HEK293 (cell line): ENCODE measurements around the gene TRAPPC5.
A peak's percentile ranks its signal among the peaks of the same experiment; 100 is the strongest.

Experiments used
- CTCF ChIA-PET: fragments of 350-600 bp; formaldehyde crosslinking; extraction: SDS; loops from one replicate; lab custom pipeline; 2021; ENCODE audit warnings: antibody characterized with exemption; lab: Yijun Ruan, JAX
- POLR2A ChIA-PET: fragments of 300-600 bp; formaldehyde crosslinking; extraction: SDS; loops from one replicate; lab custom pipeline; 2020; ENCODE audit warnings: antibody characterized with exemption, inconsistent platforms; lab: Yijun Ruan, JAX
- H3K27ac ChIP-seq: fragments of 200-500 bp; sonication (Bioruptor generic); 2 replicates; pipeline ENCODE4 v1.5.1; 2014; ENCODE audit warnings: low read depth, low read length, control low read depth, inconsistent platforms; ENCODE audit errors: extremely low read depth
- H3K36me3 ChIP-seq, 2 experiments: fragments of 200-500 bp in 1 of 2; sonication (Bioruptor generic) in 1 of 2; 1 replicate in 1 of 2; 2 replicates in 1 of 2; pipeline ENCODE4 v1.5.1; 2014 to 2017; ENCODE audit warnings: inconsistent platforms in 2 of 2, low read length in 2 of 2; ENCODE audit not compliant: control insufficient read depth in 2 of 2, insufficient read depth in 1 of 2
- H3K4me1 ChIP-seq: fragments of 200-500 bp; sonication (Bioruptor generic); 2 replicates; pipeline ENCODE4 v1.5.1; 2014; ENCODE audit warnings: mild to moderate bottlenecking, low read length, inconsistent platforms; ENCODE audit not compliant: control insufficient read depth, insufficient read depth
- H3K4me3 ChIP-seq: 2 replicates; pipeline ENCODE4 v1.5.1; 2011; ENCODE audit warnings: low read depth, mild to moderate bottlenecking, control low read depth, low read length, moderate library complexity
- H3K9me3 ChIP-seq: fragments of 200-500 bp; sonication (Bioruptor generic); 2 replicates; pipeline ENCODE4 v1.5.1; 2014; ENCODE audit warnings: low read depth, low read length, inconsistent platforms; ENCODE audit not compliant: control insufficient read depth, insufficient read depth
- AEBP2 ChIP-seq: fragments of 450-650 bp; formaldehyde crosslinking; IDR thresholded peaks from 2 replicates; pipeline ENCODE4 v1.5.1; 2016; ENCODE audit warnings: missing biosample characterization, missing genetic modification characterization, borderline replicate concordance
- GLI2 ChIP-seq: fragments of 450-650 bp; formaldehyde crosslinking; IDR thresholded peaks from 2 replicates; pipeline ENCODE4; 2017; ENCODE audit warnings: missing biosample characterization, missing genetic modification characterization, low read depth, borderline replicate concordance
- ZBTB26 ChIP-seq: fragments of 450-650 bp; formaldehyde crosslinking; optimal IDR thresholded peaks from 2 replicates; pipeline ENCODE3; 2016; ENCODE audit warnings: missing biosample characterization, mild to moderate bottlenecking, missing genetic modification characterization
- ZNF350 ChIP-seq: fragments of 450-650 bp; formaldehyde crosslinking; IDR thresholded peaks from 2 replicates; pipeline ENCODE4 v1.5.0; 2017; ENCODE audit warnings: missing biosample characterization, mild to moderate bottlenecking, missing genetic modification characterization
- ZNF423 ChIP-seq: fragments of 450-650 bp; formaldehyde crosslinking; IDR thresholded peaks from 2 replicates; pipeline ENCODE4 v1.5.1; 2016; ENCODE audit warnings: missing biosample characterization, missing genetic modification characterization
- ZNF433 ChIP-seq: fragments of 450-650 bp; formaldehyde crosslinking; IDR thresholded peaks from 2 replicates; pipeline ENCODE4 v1.5.1; 2016; ENCODE audit warnings: missing biosample characterization, missing genetic modification characterization, low read depth
- ZNF560 ChIP-seq: fragments of 450-650 bp; formaldehyde crosslinking; IDR thresholded peaks from 2 replicates; pipeline ENCODE4 v1.5.1; 2017; ENCODE audit warnings: missing biosample characterization, missing genetic modification characterization, borderline replicate concordance
- ZNF571 ChIP-seq: fragments of 450-650 bp; formaldehyde crosslinking; IDR thresholded peaks from 2 replicates; pipeline ENCODE4 v1.5.0; 2017; ENCODE audit warnings: missing biosample characterization, missing genetic modification characterization
- ZNF768 ChIP-seq: fragments of 450-650 bp; formaldehyde crosslinking; IDR thresholded peaks from 2 replicates; pipeline ENCODE4 v1.5.1; 2018; ENCODE audit warnings: missing biosample characterization, mild to moderate bottlenecking, missing genetic modification characterization
- ZNF791 ChIP-seq: fragments of 450-650 bp; formaldehyde crosslinking; IDR thresholded peaks from 2 replicates; pipeline ENCODE4 v1.5.1; 2016; ENCODE audit warnings: missing biosample characterization, missing genetic modification characterization
- ZNF792 ChIP-seq: fragments of 450-650 bp; formaldehyde crosslinking; IDR thresholded peaks from 2 replicates; pipeline ENCODE4 v1.5.1; 2016; ENCODE audit warnings: missing biosample characterization, missing genetic modification characterization
- TF ChIP-seq, protein P1 (sequence below): fragments of 450-650 bp; formaldehyde crosslinking; IDR thresholded peaks from 2 replicates; pipeline ENCODE4 v1.5.1; 2016; ENCODE audit warnings: missing biosample characterization, missing genetic modification characterization, borderline replicate concordance

Gene TRAPPC5

GRCh38 chr19:7731615-7732014 is 51.0 kb downstream of the TRAPPC5 start:
- Histone ChIP-seq H3K27ac (no peak overlapping the region), H3K9me3 (no peaks in the 10 kb centered on the region), H3K4me1 (no peaks in the 10 kb centered on the region), H3K4me3 (no peak overlapping the region), H3K36me3 (no peaks in the 10 kb centered on the region)
- ChIA-PET POLR2A (no interaction called here), CTCF (no interaction called here)
- TF ChIP-seq GLI2 (tag by site-specific recombination) (no peak), ZNF768 (tag by site-specific recombination) (peak; percentile 34; the same call in 1 of the 2 replicates), ZNF791 (no peak), ZNF423 (no peak)

GRCh38 chr19:7732045-7732444 is 51.4 kb downstream of the TRAPPC5 start, which contains the start of gene CLEC4G:
CLEC4G (minus strand) TSS chr19:7732110; CDS start chr19:7732102, 8 bp downstream.
- no peaks in the 10 kb centered on the region for H3K4me1 ChIP-seq
- no peaks in the 10 kb centered on the region for H3K9me3 ChIP-seq
- POLR2A ChIA-PET = no interaction called here
- CTCF ChIA-PET = no interaction called here
- no peak within 1 kb of the TSS for H3K27ac ChIP-seq
- TF ChIP-seq ZNF560 (tag by site-specific recombination) (no peak), AEBP2 (tag by site-specific recombination) (no peak)
- TF ChIP-seq, all 188 proteins: peak for 0
- no peaks in the 10 kb centered on the region for H3K36me3 ChIP-seq
- no peak within 1 kb of the TSS for H3K4me3 ChIP-seq

GRCh38 chr19:7733376-7733775 is 52.7 kb downstream of the TRAPPC5 start:
- ChIA-PET POLR2A (no interaction called here), CTCF (interaction anchor here (0.7 kb wide), 1 partner anchor 318 kb away, joined by 5 read pairs; no protein-coding TSS in a partner anchor)
- H3K9me3 ChIP-seq = no peaks in the 10 kb centered on the region
- no peaks in the 10 kb centered on the region for H3K4me1 ChIP-seq
- H3K27ac ChIP-seq = no peak overlapping the region
- no peak overlapping the region for H3K4me3 ChIP-seq
- H3K36me3 ChIP-seq = no peaks in the 10 kb centered on the region
- TF ChIP-seq, protein P1, sequence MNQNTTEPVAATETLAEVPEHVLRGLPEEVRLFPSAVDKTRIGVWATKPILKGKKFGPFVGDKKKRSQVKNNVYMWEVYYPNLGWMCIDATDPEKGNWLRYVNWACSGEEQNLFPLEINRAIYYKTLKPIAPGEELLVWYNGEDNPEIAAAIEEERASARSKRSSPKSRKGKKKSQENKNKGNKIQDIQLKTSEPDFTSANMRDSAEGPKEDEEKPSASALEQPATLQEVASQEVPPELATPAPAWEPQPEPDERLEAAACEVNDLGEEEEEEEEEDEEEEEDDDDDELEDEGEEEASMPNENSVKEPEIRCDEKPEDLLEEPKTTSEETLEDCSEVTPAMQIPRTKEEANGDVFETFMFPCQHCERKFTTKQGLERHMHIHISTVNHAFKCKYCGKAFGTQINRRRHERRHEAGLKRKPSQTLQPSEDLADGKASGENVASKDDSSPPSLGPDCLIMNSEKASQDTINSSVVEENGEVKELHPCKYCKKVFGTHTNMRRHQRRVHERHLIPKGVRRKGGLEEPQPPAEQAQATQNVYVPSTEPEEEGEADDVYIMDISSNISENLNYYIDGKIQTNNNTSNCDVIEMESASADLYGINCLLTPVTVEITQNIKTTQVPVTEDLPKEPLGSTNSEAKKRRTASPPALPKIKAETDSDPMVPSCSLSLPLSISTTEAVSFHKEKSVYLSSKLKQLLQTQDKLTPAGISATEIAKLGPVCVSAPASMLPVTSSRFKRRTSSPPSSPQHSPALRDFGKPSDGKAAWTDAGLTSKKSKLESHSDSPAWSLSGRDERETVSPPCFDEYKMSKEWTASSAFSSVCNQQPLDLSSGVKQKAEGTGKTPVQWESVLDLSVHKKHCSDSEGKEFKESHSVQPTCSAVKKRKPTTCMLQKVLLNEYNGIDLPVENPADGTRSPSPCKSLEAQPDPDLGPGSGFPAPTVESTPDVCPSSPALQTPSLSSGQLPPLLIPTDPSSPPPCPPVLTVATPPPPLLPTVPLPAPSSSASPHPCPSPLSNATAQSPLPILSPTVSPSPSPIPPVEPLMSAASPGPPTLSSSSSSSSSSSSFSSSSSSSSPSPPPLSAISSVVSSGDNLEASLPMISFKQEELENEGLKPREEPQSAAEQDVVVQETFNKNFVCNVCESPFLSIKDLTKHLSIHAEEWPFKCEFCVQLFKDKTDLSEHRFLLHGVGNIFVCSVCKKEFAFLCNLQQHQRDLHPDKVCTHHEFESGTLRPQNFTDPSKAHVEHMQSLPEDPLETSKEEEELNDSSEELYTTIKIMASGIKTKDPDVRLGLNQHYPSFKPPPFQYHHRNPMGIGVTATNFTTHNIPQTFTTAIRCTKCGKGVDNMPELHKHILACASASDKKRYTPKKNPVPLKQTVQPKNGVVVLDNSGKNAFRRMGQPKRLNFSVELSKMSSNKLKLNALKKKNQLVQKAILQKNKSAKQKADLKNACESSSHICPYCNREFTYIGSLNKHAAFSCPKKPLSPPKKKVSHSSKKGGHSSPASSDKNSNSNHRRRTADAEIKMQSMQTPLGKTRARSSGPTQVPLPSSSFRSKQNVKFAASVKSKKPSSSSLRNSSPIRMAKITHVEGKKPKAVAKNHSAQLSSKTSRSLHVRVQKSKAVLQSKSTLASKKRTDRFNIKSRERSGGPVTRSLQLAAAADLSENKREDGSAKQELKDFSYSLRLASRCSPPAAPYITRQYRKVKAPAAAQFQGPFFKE = no peak
- TF ChIP-seq ZNF350 (tag by site-specific recombination) (no peak), ZNF433 (no peak), ZNF792 (tag by site-specific recombination) (no peak), ZNF571 (no peak), ZBTB26 (tag by site-specific recombination) (no peak)
